ENCODE measurements around the gene VIM.
"Not testable (repeated sequence)": the region's sequence is repeated elsewhere in the genome, so short reads cannot be mapped to it uniquely, and the experiment has no call there.

Gene VIM

DNA sequence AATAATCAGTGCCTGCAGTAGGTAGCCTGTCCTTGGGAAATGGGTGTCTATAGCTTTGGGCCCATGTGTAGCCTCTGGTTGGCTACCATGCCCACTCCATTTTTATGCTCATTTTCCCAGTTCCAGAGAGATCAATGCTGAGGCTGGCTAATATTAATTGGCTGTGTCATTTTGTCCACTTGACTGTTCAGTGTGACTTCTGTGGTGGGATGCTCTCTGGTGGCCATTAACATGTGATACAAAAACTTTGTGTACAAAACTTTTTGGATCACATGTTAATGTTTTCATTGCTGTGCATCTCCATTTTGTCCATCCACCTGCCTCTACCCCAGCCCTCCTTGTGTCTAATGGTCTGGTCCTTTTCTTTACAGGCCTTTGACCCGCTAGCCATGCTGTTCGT, 22.7 kb downstream of the VIM start:
- no peak overlapping the region for H3K27ac ChIP-seq (ENCODE audit: insufficient read depth, low read length, poor library complexity, severe bottlenecking)
- no peak for DNase-seq
- no peak overlapping the region for H3K4me3 ChIP-seq (ENCODE audit: insufficient read depth, low read depth, low read length, poor library complexity, severe bottlenecking)

DNA sequence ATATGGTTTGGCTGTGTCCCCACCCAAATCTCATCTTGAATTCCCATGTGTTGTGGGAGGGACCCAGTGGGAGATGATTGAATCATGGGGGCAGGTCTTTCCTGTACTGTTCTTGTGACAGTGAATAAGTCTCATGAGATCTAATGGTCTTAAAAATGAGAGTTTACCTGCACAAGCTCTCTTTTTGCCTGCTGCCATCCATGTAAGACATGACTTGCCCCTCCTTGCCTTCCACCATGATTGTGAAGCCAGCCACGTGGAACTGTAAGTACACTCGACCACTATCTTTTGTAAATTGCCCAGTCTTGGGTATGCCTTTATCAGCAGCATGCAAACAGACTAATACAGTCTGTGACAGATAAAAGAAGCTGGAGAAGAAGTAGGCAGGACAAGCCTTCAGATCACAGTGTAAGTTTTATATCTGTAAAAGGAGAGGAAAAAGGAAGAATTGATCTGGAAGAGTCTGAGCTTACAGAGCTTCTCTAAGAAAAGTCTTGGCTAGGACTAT, 26.6 kb downstream of the VIM start:
- not testable (repeated sequence) for H3K9me3 ChIP-seq (ENCODE audit: control insufficient read depth, low read length); DNase-seq; H3K4me3 ChIP-seq (ENCODE audit: insufficient read depth, low read depth, low read length, poor library complexity, severe bottlenecking); H3K27ac ChIP-seq (ENCODE audit: insufficient read depth, low read length, poor library complexity, severe bottlenecking); H3K27me3 ChIP-seq (replicated peaks; ENCODE audit: control insufficient read depth, insufficient read depth, low read length, poor library complexity, severe bottlenecking); H3K36me3 ChIP-seq (ENCODE audit: control insufficient read depth, insufficient read depth, low read length); H3K4me1 ChIP-seq (ENCODE audit: control insufficient read depth, insufficient read depth, low read length, poor library complexity, severe bottlenecking)

More for the DNA sequence above, 22.7 kb downstream of the VIM start:
- H3K9me3 ChIP-seq (ENCODE audit: control insufficient read depth, low read length) = no peaks in the 10 kb centered on the region
- H3K27me3 ChIP-seq (replicated peaks; ENCODE audit: control insufficient read depth, insufficient read depth, low read length, poor library complexity, severe bottlenecking) = no peaks in the 10 kb centered on the region
- no peaks in the 10 kb centered on the region for H3K36me3 ChIP-seq (ENCODE audit: control insufficient read depth, insufficient read depth, low read length)
- no peaks in the 10 kb centered on the region for H3K4me1 ChIP-seq (ENCODE audit: control insufficient read depth, insufficient read depth, low read length, poor library complexity, severe bottlenecking)

DNA sequence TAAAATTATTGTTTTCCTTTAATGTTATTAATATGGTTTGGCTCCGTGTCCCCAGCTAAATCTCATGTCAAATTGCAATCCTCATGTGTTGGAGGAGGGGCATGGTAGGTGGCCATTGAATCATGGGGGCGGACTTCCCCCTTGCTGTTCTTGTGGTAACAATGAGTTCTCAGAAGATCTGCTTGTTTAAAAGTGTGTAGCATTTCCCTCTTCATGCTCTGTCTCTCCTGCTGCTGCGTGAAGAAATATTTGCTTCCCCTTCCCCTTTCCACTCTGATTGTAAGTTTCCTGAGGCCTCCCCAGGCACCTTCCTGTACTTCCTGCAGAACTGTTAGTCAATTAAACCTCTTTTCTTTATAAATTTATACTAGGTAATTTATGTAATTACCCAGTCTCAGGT, 27.5 kb downstream of the VIM start:
- no peak overlapping the region for H3K27ac ChIP-seq (ENCODE audit: insufficient read depth, low read length, poor library complexity, severe bottlenecking)

DNA sequence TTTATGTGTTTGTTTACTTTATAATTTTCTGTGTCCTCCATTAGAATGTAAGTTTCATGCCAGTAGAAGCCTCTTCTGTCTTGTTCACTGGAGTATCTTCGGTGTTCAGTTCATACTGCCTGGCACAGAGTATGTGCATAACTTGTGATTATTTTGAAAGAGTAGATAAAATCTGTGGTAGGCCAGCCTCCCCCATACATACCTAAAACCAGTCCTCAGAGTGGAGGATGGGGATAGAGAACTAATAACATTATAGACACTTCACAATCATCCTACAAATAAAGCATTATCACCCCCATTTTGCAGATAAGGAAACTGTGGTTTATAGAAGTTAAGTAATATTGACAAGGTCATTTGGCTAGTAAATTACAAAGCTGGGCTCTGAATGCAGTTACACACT, 28.0 kb downstream of the VIM start:
- Histone ChIP-seq H3K4me1 (ENCODE audit: control insufficient read depth, insufficient read depth, low read length, poor library complexity, severe bottlenecking) (no peaks in the 10 kb centered on the region), H3K27me3 (replicated peaks; ENCODE audit: control insufficient read depth, insufficient read depth, low read length, poor library complexity, severe bottlenecking) (no peaks in the 10 kb centered on the region), H3K4me3 (ENCODE audit: insufficient read depth, low read depth, low read length, poor library complexity, severe bottlenecking) (no peak overlapping the region), H3K9me3 (ENCODE audit: control insufficient read depth, low read length) (no peaks in the 10 kb centered on the region), H3K36me3 (ENCODE audit: control insufficient read depth, insufficient read depth, low read length) (no peaks in the 10 kb centered on the region), H3K27ac (ENCODE audit: insufficient read depth, low read length, poor library complexity, severe bottlenecking) (no peak overlapping the region)
- no peak for DNase-seq

More for the DNA sequence above, 27.5 kb downstream of the VIM start:
- H3K4me1 ChIP-seq (ENCODE audit: control insufficient read depth, insufficient read depth, low read length, poor library complexity, severe bottlenecking) = no peaks in the 10 kb centered on the region
- no peak overlapping the region for H3K4me3 ChIP-seq (ENCODE audit: insufficient read depth, low read depth, low read length, poor library complexity, severe bottlenecking)
- DNase-seq = no peak
- H3K9me3 ChIP-seq (ENCODE audit: control insufficient read depth, low read length) = no peaks in the 10 kb centered on the region
- no peaks in the 10 kb centered on the region for H3K27me3 ChIP-seq (replicated peaks; ENCODE audit: control insufficient read depth, insufficient read depth, low read length, poor library complexity, severe bottlenecking)
- no peaks in the 10 kb centered on the region for H3K36me3 ChIP-seq (ENCODE audit: control insufficient read depth, insufficient read depth, low read length)

DNA sequence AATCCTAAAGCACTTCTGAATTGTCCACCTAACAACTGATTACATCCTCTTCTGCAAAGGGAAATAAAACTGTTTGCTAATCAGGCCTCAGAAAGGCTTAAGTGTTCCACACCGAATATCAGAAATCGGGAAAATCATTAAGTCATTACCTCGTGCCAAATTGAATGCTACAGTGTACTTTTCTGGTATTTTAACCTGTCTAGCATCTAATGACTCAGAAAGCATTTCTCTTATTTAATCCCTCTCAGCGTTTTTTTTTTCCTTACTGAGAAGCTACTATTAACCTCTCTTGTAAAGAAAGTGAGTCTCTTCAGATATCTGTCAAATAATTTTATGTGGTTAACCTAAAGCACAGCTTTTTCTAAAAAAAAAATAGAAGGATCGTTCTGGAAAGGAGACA, 28.6 kb downstream of the VIM start:
- no peak for DNase-seq
- no peak overlapping the region for H3K4me3 ChIP-seq (ENCODE audit: insufficient read depth, low read depth, low read length, poor library complexity, severe bottlenecking)
- H3K36me3 ChIP-seq (ENCODE audit: control insufficient read depth, insufficient read depth, low read length) = no peaks in the 10 kb centered on the region
- H3K4me1 ChIP-seq (ENCODE audit: control insufficient read depth, insufficient read depth, low read length, poor library complexity, severe bottlenecking) = no peaks in the 10 kb centered on the region
- H3K9me3 ChIP-seq (ENCODE audit: control insufficient read depth, low read length) = no peaks in the 10 kb centered on the region
- no peaks in the 10 kb centered on the region for H3K27me3 ChIP-seq (replicated peaks; ENCODE audit: control insufficient read depth, insufficient read depth, low read length, poor library complexity, severe bottlenecking)
- no peak overlapping the region for H3K27ac ChIP-seq (ENCODE audit: insufficient read depth, low read length, poor library complexity, severe bottlenecking)

DNA sequence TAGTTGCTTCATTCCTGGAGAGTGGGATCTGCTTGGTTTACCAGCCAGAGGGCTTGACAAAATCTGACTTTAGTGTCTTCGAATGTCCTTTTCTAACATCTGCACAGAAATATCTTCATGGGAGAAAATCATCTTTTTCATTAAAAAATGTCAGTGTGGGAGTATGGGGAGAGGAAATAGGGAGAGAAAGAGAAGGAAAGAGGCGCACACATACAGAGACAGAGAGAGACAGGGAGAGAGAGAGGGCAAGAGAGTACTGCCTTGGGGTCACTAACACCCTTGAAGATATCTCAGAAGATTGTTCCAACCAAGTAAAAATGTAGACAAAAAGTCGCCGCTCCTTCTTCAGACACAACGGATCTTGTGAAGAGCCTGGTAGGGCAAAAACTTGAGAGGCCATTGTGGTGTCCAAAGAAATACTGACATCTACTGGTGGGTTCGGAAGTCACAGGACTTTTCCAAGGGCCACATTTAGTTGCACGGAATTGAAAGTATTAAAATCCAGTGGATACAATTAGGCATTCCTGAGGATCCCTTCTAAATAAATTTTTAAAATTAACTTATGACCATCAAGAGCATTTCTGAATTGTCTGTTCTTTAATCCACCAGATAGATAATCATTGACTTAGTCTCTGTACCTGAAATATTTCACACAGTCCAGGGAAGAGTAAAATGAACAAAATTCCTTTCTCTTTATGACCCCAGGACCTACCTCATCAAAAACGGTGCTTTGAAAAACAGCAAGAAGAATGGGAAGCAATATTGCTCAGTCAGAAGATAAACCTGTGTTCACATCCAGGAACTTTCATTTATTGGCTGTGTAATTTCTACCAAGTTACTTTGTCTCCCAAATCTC, 29.7 kb downstream of the VIM start:
- H3K4me3 ChIP-seq (ENCODE audit: insufficient read depth, low read depth, low read length, poor library complexity, severe bottlenecking) = no peak overlapping the region

DNA sequence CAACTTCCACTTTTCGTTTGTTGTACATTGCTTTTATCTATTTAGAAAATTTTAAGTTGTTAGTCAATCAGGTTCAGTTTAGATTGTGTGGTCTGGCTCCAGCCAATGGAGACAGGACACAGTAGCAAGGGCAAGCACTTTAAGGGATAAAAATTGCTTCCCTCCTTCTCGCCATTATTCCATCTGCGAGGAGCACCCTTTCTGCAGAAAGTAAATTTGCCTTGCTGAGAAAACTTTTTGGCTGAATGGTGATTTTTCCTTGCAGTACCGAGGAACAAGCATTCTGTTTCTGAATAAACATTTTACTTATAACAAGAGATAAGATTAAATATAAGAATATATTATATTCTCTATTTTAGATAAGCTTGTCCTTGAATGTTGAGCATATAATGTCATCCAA, 34.5 kb downstream of the VIM start:
- no peak for DNase-seq
- Histone ChIP-seq H3K36me3 (ENCODE audit: control insufficient read depth, insufficient read depth, low read length) (no peaks in the 10 kb centered on the region), H3K9me3 (ENCODE audit: control insufficient read depth, low read length) (peaks cover 10% of the 10 kb centered on the region), H3K4me3 (ENCODE audit: insufficient read depth, low read depth, low read length, poor library complexity, severe bottlenecking) (no peak overlapping the region), H3K4me1 (ENCODE audit: control insufficient read depth, insufficient read depth, low read length, poor library complexity, severe bottlenecking) (no peaks in the 10 kb centered on the region), H3K27me3 (replicated peaks; ENCODE audit: control insufficient read depth, insufficient read depth, low read length, poor library complexity, severe bottlenecking) (no peaks in the 10 kb centered on the region), H3K27ac (ENCODE audit: insufficient read depth, low read length, poor library complexity, severe bottlenecking) (no peak overlapping the region)

More for the DNA sequence above, 29.7 kb downstream of the VIM start:
- Histone ChIP-seq H3K9me3 (ENCODE audit: control insufficient read depth, low read length) (peaks cover 3% of the 10 kb centered on the region), H3K27ac (ENCODE audit: insufficient read depth, low read length, poor library complexity, severe bottlenecking) (no peak overlapping the region), H3K27me3 (replicated peaks; ENCODE audit: control insufficient read depth, insufficient read depth, low read length, poor library complexity, severe bottlenecking) (no peaks in the 10 kb centered on the region), H3K36me3 (ENCODE audit: control insufficient read depth, insufficient read depth, low read length) (no peaks in the 10 kb centered on the region), H3K4me1 (ENCODE audit: control insufficient read depth, insufficient read depth, low read length, poor library complexity, severe bottlenecking) (no peaks in the 10 kb centered on the region)
- DNase-seq = peak in 2 of 3 donors; percentile 13 to 40

DNA sequence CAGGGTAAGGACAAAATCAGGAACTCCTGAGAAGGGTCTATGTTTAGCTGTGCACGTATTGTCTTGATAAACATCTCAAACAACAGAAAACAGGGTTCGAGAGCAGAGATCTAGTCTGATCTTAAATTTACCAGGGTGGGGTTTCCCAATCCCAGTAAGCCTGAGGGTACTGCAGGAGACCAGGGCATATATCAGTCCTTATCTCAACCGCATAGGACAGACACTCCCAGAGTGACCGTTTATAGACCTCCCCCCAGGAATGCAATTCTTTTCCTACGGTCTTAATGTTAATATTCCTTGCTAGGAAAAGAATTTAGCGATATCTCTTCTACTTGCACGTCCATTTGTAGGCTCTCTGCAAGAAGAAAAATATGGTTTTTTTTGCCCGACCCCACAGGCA, 35.5 kb downstream of the VIM start:
- Histone ChIP-seq H3K4me1 (ENCODE audit: control insufficient read depth, insufficient read depth, low read length, poor library complexity, severe bottlenecking) (no peaks in the 10 kb centered on the region), H3K9me3 (ENCODE audit: control insufficient read depth, low read length) (peaks cover 10% of the 10 kb centered on the region), H3K4me3 (ENCODE audit: insufficient read depth, low read depth, low read length, poor library complexity, severe bottlenecking) (no peak overlapping the region), H3K27me3 (replicated peaks; ENCODE audit: control insufficient read depth, insufficient read depth, low read length, poor library complexity, severe bottlenecking) (no peaks in the 10 kb centered on the region), H3K36me3 (ENCODE audit: control insufficient read depth, insufficient read depth, low read length) (no peaks in the 10 kb centered on the region), H3K27ac (ENCODE audit: insufficient read depth, low read length, poor library complexity, severe bottlenecking) (no peak overlapping the region)
- no peak for DNase-seq

DNA sequence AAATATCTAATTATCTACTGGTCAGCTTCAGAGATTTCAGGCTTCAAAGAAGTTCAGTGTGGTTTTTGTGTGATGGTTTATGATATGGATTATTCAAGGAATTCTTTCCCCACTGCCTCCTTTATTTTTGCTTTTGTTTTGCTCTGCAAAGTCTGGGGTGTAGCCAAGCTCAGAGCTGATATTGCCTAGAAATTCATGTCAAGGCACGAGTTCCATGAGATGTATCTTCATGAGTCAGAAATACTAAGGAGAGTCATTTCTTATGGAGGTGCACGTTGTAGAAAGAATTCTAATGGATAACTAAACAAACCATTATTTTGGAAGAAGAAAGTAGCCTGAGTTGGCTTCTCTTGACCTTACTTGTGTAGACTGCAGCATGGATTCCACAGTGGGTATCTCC, 37.4 kb downstream of the VIM start:
- DNase-seq = no peak
- Histone ChIP-seq H3K9me3 (ENCODE audit: control insufficient read depth, low read length) (peaks cover 10% of the 10 kb centered on the region), H3K36me3 (ENCODE audit: control insufficient read depth, insufficient read depth, low read length) (no peaks in the 10 kb centered on the region), H3K27ac (ENCODE audit: insufficient read depth, low read length, poor library complexity, severe bottlenecking) (no peak overlapping the region), H3K4me3 (ENCODE audit: insufficient read depth, low read depth, low read length, poor library complexity, severe bottlenecking) (no peak overlapping the region), H3K4me1 (ENCODE audit: control insufficient read depth, insufficient read depth, low read length, poor library complexity, severe bottlenecking) (no peaks in the 10 kb centered on the region), H3K27me3 (replicated peaks; ENCODE audit: control insufficient read depth, insufficient read depth, low read length, poor library complexity, severe bottlenecking) (no peaks in the 10 kb centered on the region)

DNA sequence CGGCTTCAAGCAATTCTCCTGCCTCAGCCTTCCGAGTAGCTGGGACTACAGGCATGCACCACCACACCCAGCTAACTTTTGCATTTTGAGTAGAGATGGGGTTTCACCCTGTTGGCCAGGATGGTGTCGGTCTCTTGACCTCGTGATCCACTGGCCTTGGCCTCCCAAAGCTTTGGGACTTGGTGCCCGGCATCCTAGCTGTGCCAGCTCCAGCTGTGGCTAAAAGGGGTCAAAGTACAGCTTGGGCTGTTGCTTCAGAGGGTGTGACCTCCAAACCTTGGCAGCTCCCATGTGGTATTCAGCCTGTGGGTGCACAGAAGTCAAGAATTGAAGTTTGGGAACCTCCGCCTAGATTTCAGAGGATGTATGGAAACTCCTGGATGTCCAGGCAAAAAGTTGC, 38.5 kb downstream of the VIM start:
- not testable (repeated sequence) for H3K4me1 ChIP-seq (ENCODE audit: control insufficient read depth, insufficient read depth, low read length, poor library complexity, severe bottlenecking); H3K27me3 ChIP-seq (replicated peaks; ENCODE audit: control insufficient read depth, insufficient read depth, low read length, poor library complexity, severe bottlenecking); H3K4me3 ChIP-seq (ENCODE audit: insufficient read depth, low read depth, low read length, poor library complexity, severe bottlenecking); DNase-seq; H3K27ac ChIP-seq (ENCODE audit: insufficient read depth, low read length, poor library complexity, severe bottlenecking); H3K36me3 ChIP-seq (ENCODE audit: control insufficient read depth, insufficient read depth, low read length)
- H3K9me3 ChIP-seq (ENCODE audit: control insufficient read depth, low read length) = peaks cover 10% of the 10 kb centered on the region

Data from effector memory CD4-positive, alpha-beta T cell (primary cell).